Measurements from ENCODE around the gene ZNF394. TPM values are rescaled to one million over a fixed set of nuclear protein-coding genes. Genes with fewer than 3 reads are reported as not detected.

ZNF394 gene
- total and polyA plus RNA-seq, 9 of the 15 experiments (the other 6 are each of a cell fraction or from before 2014, with no cell fraction given): 2.9 to 32.2 (median 24.2) TPM

- TF ChIP-seq ZNF561 (CRISPR knock-in tag; conservative IDR thresholded peaks at IDR 0.05): no peak
- TF ChIP-seq ZNF644 (tag; IDR thresholded peaks at IDR 0.05; ENCODE audit: low read depth): no peak
- no peak for TF ChIP-seq FOSL1 (tag; conservative IDR thresholded peaks at IDR 0.05)
- no peak for TF ChIP-seq PURB (CRISPR knock-in tag; IDR thresholded peaks at IDR 0.05; ENCODE audit: low read depth)
- peak; percentile 65 for TF ChIP-seq SAP30 (IDR thresholded peaks at IDR 0.05; ENCODE audit: borderline replicate concordance, insufficient read depth, low read depth, low read length, poor library complexity, severe bottlenecking)
- no peak for TF ChIP-seq NFIX (CRISPR knock-in tag; IDR thresholded peaks at IDR 0.05; ENCODE audit: low read depth)
- peak; percentile 26; the same call in 1 of the 2 replicates for TF ChIP-seq ARID3A (IDR thresholded peaks at IDR 0.05; ENCODE audit: borderline replicate concordance, low read depth, low read length)
- no peak for TF ChIP-seq TCF7L2 (IDR thresholded peaks at IDR 0.05; ENCODE audit: low read depth, low read length)
- peak; percentile 99 for TF ChIP-seq SP2 (IDR thresholded peaks at IDR 0.05; ENCODE audit: extremely low read depth, low read depth, low read length, poor library complexity, severe bottlenecking)
- no peak for TF ChIP-seq HNRNPK (IDR thresholded peaks at IDR 0.05; ENCODE audit: low read depth, low read length, poor library complexity, severe bottlenecking)
- TF ChIP-seq THAP12 (CRISPR knock-in tag; IDR thresholded peaks at IDR 0.05): peak; percentile 100
- TF ChIP-seq ETV1 (tag; conservative IDR thresholded peaks at IDR 0.05; ENCODE audit: low read depth): peak; percentile 93
- no peak for TF ChIP-seq BRD4 (IDR thresholded peaks at IDR 0.05)
- no peak for TF ChIP-seq ZSCAN29 (IDR thresholded peaks at IDR 0.05)
- TF ChIP-seq PHF8 (IDR thresholded peaks at IDR 0.05; ENCODE audit: borderline replicate concordance, low read length): peak; percentile 76; the same call in 1 of the 2 replicates
- no peak for TF ChIP-seq ZNF24 (IDR thresholded peaks at IDR 0.05)
- TF ChIP-seq HMGN3 (IDR thresholded peaks at IDR 0.05; ENCODE audit: borderline replicate concordance, extremely low read depth, insufficient read length, low read depth, low read length): peak; percentile 87
- no peak for TF ChIP-seq KLF10 (CRISPR knock-in tag; IDR thresholded peaks at IDR 0.05)
- peak; percentile 99 for TF ChIP-seq ZNF740 (CRISPR knock-in tag; IDR thresholded peaks at IDR 0.05)
- TF ChIP-seq ZNF740 (tag; IDR thresholded peaks at IDR 0.05): peak in 1 of 2 experiments; percentile 95; a peak in 2 of 4 replicates
- TF ChIP-seq MTA2 (IDR thresholded peaks at IDR 0.05; ENCODE audit: low read depth): 0 out of 2 replicates have a peak, but pooled peaks have one; percentile 9
- TF ChIP-seq CEBPG (CRISPR knock-in tag; IDR thresholded peaks at IDR 0.05): no peak
- peak in 1 of 2 experiments; percentile 14; a peak in 1 of 4 replicates for TF ChIP-seq CEBPG (tag; conservative IDR thresholded peaks at IDR 0.05 in 1 of 2, IDR thresholded peaks at IDR 0.05 in 1 of 2)
- TF ChIP-seq TAF7 (tag; IDR thresholded peaks at IDR 0.05): peak; percentile 91
Observed at GRCh38 chr7:99504603-99505323, 4.7 kb upstream of the ZNF394 start, which contains the start of gene ZKSCAN5 (continued).

All from K562 (cell line).